ENCODE results near the gene PIR. TPM values are rescaled to one million over a fixed set of nuclear protein-coding genes. Genes with fewer than 3 reads are reported as not detected.

PIR gene
- polyA plus RNA-seq, 4 donors, result 3.9 to 13.4 (median 11.3) TPM

- no peaks in the 10 kb centered on the region for H3K27me3 ChIP-seq (ENCODE audit: control insufficient read depth in 3 of 3, insufficient read depth in 3 of 3, low read length in 3 of 3)
- no peaks in the 10 kb centered on the region for H3K4me1 ChIP-seq (ENCODE audit: control insufficient read depth in 3 of 3, insufficient read depth in 2 of 3, low read depth in 1 of 3, low read length in 2 of 3)
- H3K36me3 ChIP-seq (ENCODE audit: control insufficient read depth in 3 of 3, insufficient read depth in 2 of 3, low read depth in 1 of 3, low read length in 3 of 3), result no peaks in the 10 kb centered on the region
- no peak for FAIRE-seq
- no peaks in the 10 kb centered on the region for H3K9me3 ChIP-seq (ENCODE audit: control insufficient read depth in 2 of 2, insufficient read depth in 1 of 2, low read depth in 1 of 2, low read length in 1 of 2)
- H3K4me3 ChIP-seq (ENCODE audit: low read depth in 1 of 3, low read length in 3 of 3), result no peak overlapping the region
- H3K27ac ChIP-seq (ENCODE audit: low read depth in 1 of 3, low read length in 2 of 3), result no peak overlapping the region
- WGBS, 3 donors, result 68 to 80% (median 72%) methylated on average over 3 of the region's 3 CpGs
- DNase-seq, result no peak
Measured at GRCh38 chrX:15373976-15374375, 119.2 kb downstream of the PIR start.

GRCh38 chrX:15366506-15367352 is 126.4 kb downstream of the PIR start:
- H3K4me1 ChIP-seq (ENCODE audit: control insufficient read depth in 3 of 3, insufficient read depth in 2 of 3, low read depth in 1 of 3, low read length in 2 of 3), result no peaks in the 10 kb centered on the region
- no peak overlapping the region for H3K27ac ChIP-seq (ENCODE audit: low read depth in 1 of 3, low read length in 2 of 3)
- H3K9me3 ChIP-seq (ENCODE audit: control insufficient read depth in 2 of 2, insufficient read depth in 1 of 2, low read depth in 1 of 2, low read length in 1 of 2), result no peaks in the 10 kb centered on the region
- WGBS, 3 donors, result 73 to 78% (median 75%) methylated on average over 9 of the region's 9 CpGs
- H3K27me3 ChIP-seq (ENCODE audit: control insufficient read depth in 3 of 3, insufficient read depth in 3 of 3, low read length in 3 of 3), result no peaks in the 10 kb centered on the region
- FAIRE-seq (no peak), DNase-seq (no peak)
- no peak overlapping the region for H3K4me3 ChIP-seq (ENCODE audit: low read depth in 1 of 3, low read length in 3 of 3)
- no peaks in the 10 kb centered on the region for H3K36me3 ChIP-seq (ENCODE audit: control insufficient read depth in 3 of 3, insufficient read depth in 2 of 3, low read depth in 1 of 3, low read length in 3 of 3)

- FAIRE-seq, result no peak
- Histone ChIP-seq H3K36me3 (ENCODE audit: control insufficient read depth in 3 of 3, insufficient read depth in 2 of 3, low read depth in 1 of 3, low read length in 3 of 3) (no peaks in the 10 kb centered on the region), H3K27ac (ENCODE audit: low read depth in 1 of 3, low read length in 2 of 3) (no peak overlapping the region), H3K27me3 (ENCODE audit: control insufficient read depth in 3 of 3, insufficient read depth in 3 of 3, low read length in 3 of 3) (no peaks in the 10 kb centered on the region), H3K4me3 (ENCODE audit: low read depth in 1 of 3, low read length in 3 of 3) (no peak overlapping the region), H3K4me1 (ENCODE audit: control insufficient read depth in 3 of 3, insufficient read depth in 2 of 3, low read depth in 1 of 3, low read length in 2 of 3) (no peaks in the 10 kb centered on the region), H3K9me3 (ENCODE audit: control insufficient read depth in 2 of 2, insufficient read depth in 1 of 2, low read depth in 1 of 2, low read length in 1 of 2) (no peaks in the 10 kb centered on the region)
- 44 to 71% (median 67%) methylated on average over 2 of the region's 2 CpGs for WGBS, 3 donors
- DNase-seq, result no peak
Measured at GRCh38 chrX:15359701-15360100, 133.4 kb downstream of the PIR start.

- Histone ChIP-seq H3K4me3 (ENCODE audit: low read depth in 1 of 3, low read length in 3 of 3) (no peak overlapping the region), H3K36me3 (ENCODE audit: control insufficient read depth in 3 of 3, insufficient read depth in 2 of 3, low read depth in 1 of 3, low read length in 3 of 3) (no peaks in the 10 kb centered on the region), H3K4me1 (ENCODE audit: control insufficient read depth in 3 of 3, insufficient read depth in 2 of 3, low read depth in 1 of 3, low read length in 2 of 3) (no peaks in the 10 kb centered on the region), H3K27ac (ENCODE audit: low read depth in 1 of 3, low read length in 2 of 3) (no peak overlapping the region), H3K27me3 (ENCODE audit: control insufficient read depth in 3 of 3, insufficient read depth in 3 of 3, low read length in 3 of 3) (no peaks in the 10 kb centered on the region), H3K9me3 (ENCODE audit: control insufficient read depth in 2 of 2, insufficient read depth in 1 of 2, low read depth in 1 of 2, low read length in 1 of 2) (no peaks in the 10 kb centered on the region)
- DNase-seq (no peak), FAIRE-seq (no peak)
- 57 to 85% (median 73%) methylated on average over 2 of the region's 2 CpGs for WGBS, 3 donors
Measured at GRCh38 chrX:15358533-15358932, 134.6 kb downstream of the PIR start.

GRCh38 chrX:15356444-15356843 is 136.7 kb downstream of the PIR start:
- no peak overlapping the region for H3K4me3 ChIP-seq (ENCODE audit: low read depth in 1 of 3, low read length in 3 of 3)
- 44 to 72% (median 51%) methylated on average over 1 of the region's 1 CpG for WGBS, 3 donors
- H3K36me3 ChIP-seq (ENCODE audit: control insufficient read depth in 3 of 3, insufficient read depth in 2 of 3, low read depth in 1 of 3, low read length in 3 of 3), result no peaks in the 10 kb centered on the region
- DNase-seq (peak in 1 of 2 donors; percentile 3), FAIRE-seq (no peak)
- H3K27ac ChIP-seq (ENCODE audit: low read depth in 1 of 3, low read length in 2 of 3), result no peak overlapping the region
- no peaks in the 10 kb centered on the region for H3K27me3 ChIP-seq (ENCODE audit: control insufficient read depth in 3 of 3, insufficient read depth in 3 of 3, low read length in 3 of 3)
- H3K4me1 ChIP-seq (ENCODE audit: control insufficient read depth in 3 of 3, insufficient read depth in 2 of 3, low read depth in 1 of 3, low read length in 2 of 3), result no peaks in the 10 kb centered on the region
- H3K9me3 ChIP-seq (ENCODE audit: control insufficient read depth in 2 of 2, insufficient read depth in 1 of 2, low read depth in 1 of 2, low read length in 1 of 2), result no peaks in the 10 kb centered on the region

- H3K36me3 ChIP-seq (ENCODE audit: control insufficient read depth in 3 of 3, insufficient read depth in 2 of 3, low read depth in 1 of 3, low read length in 3 of 3), result no peaks in the 10 kb centered on the region
- no peaks in the 10 kb centered on the region for H3K4me1 ChIP-seq (ENCODE audit: control insufficient read depth in 3 of 3, insufficient read depth in 2 of 3, low read depth in 1 of 3, low read length in 2 of 3)
- no peaks in the 10 kb centered on the region for H3K27me3 ChIP-seq (ENCODE audit: control insufficient read depth in 3 of 3, insufficient read depth in 3 of 3, low read length in 3 of 3)
- no peaks in the 10 kb centered on the region for H3K9me3 ChIP-seq (ENCODE audit: control insufficient read depth in 2 of 2, insufficient read depth in 1 of 2, low read depth in 1 of 2, low read length in 1 of 2)
- no peak overlapping the region for H3K4me3 ChIP-seq (ENCODE audit: low read depth in 1 of 3, low read length in 3 of 3)
- WGBS, 3 donors, result 74 to 82% (median 76%) methylated on average over 8 of the region's 8 CpGs
- H3K27ac ChIP-seq (ENCODE audit: low read depth in 1 of 3, low read length in 2 of 3), result no peak overlapping the region
- FAIRE-seq (no peak), DNase-seq (no peak)
Measured at GRCh38 chrX:15350329-15350996, 142.7 kb downstream of the PIR start.

GRCh38 chrX:15349046-15349445 is 144.1 kb downstream of the PIR start:
- no peak for FAIRE-seq
- Histone ChIP-seq H3K9me3 (ENCODE audit: control insufficient read depth in 2 of 2, insufficient read depth in 1 of 2, low read depth in 1 of 2, low read length in 1 of 2) (no peaks in the 10 kb centered on the region), H3K27ac (ENCODE audit: low read depth in 1 of 3, low read length in 2 of 3) (no peak overlapping the region), H3K4me1 (ENCODE audit: control insufficient read depth in 3 of 3, insufficient read depth in 2 of 3, low read depth in 1 of 3, low read length in 2 of 3) (no peaks in the 10 kb centered on the region), H3K36me3 (ENCODE audit: control insufficient read depth in 3 of 3, insufficient read depth in 2 of 3, low read depth in 1 of 3, low read length in 3 of 3) (no peaks in the 10 kb centered on the region), H3K4me3 (ENCODE audit: low read depth in 1 of 3, low read length in 3 of 3) (no peak overlapping the region), H3K27me3 (ENCODE audit: control insufficient read depth in 3 of 3, insufficient read depth in 3 of 3, low read length in 3 of 3) (no peaks in the 10 kb centered on the region)
- peak; percentile 47 to 51 for DNase-seq
- 16 to 31% (median 16%) methylated on average over 2 of the region's 2 CpGs for WGBS, 3 donors

- H3K27ac ChIP-seq (ENCODE audit: low read depth in 1 of 3, low read length in 2 of 3), result no peak overlapping the region
- no peaks in the 10 kb centered on the region for H3K36me3 ChIP-seq (ENCODE audit: control insufficient read depth in 3 of 3, insufficient read depth in 2 of 3, low read depth in 1 of 3, low read length in 3 of 3)
- no peak for DNase-seq
- H3K4me3 ChIP-seq (ENCODE audit: low read depth in 1 of 3, low read length in 3 of 3), result no peak overlapping the region
- no peaks in the 10 kb centered on the region for H3K4me1 ChIP-seq (ENCODE audit: control insufficient read depth in 3 of 3, insufficient read depth in 2 of 3, low read depth in 1 of 3, low read length in 2 of 3)
- 63 to 82% (median 76%) methylated on average over 3 of the region's 3 CpGs for WGBS, 3 donors
- H3K9me3 ChIP-seq (ENCODE audit: control insufficient read depth in 2 of 2, insufficient read depth in 1 of 2, low read depth in 1 of 2, low read length in 1 of 2), result no peaks in the 10 kb centered on the region
- no peak for FAIRE-seq
- H3K27me3 ChIP-seq (ENCODE audit: control insufficient read depth in 3 of 3, insufficient read depth in 3 of 3, low read length in 3 of 3), result no peaks in the 10 kb centered on the region
Measured at GRCh38 chrX:15345976-15346375, 147.2 kb downstream of the PIR start.
